Sigmoid colon (tissue), 7 donors: Measurements from ENCODE around the gene MYRFL. TPM values are rescaled to one million over a fixed set of nuclear protein-coding genes. Genes with fewer than 3 reads are reported as not detected.
"Not testable (repeated sequence)": the region's sequence is repeated elsewhere in the genome, so short reads cannot be mapped to it uniquely, and the experiment has no call there.

Experiments
- DNase-seq: peaks from one replicate; pipeline ENCODE4 v3.0.0-alpha.2; 2019
- H3K27ac ChIP-seq, 4 donors: fragments of 200-600 bp; sonication (generic); one replicate each; pipeline ENCODE4 v1.5.1; 2016 to 2019; ENCODE audit warnings: mild to moderate bottlenecking in 1 of 4
- H3K27me3 ChIP-seq, 3 donors: fragments of 200-600 bp; sonication (generic); one replicate each; pipeline ENCODE4 v1.5.1; 2019; ENCODE audit warnings: mild to moderate bottlenecking in 1 of 3
- H3K36me3 ChIP-seq, 4 donors: fragments of 200-600 bp; sonication (generic); one replicate each; pipeline ENCODE4 v1.5.1; 2016 to 2019
- H3K4me1 ChIP-seq, 4 donors: fragments of 200-600 bp; sonication (generic); one replicate each; pipeline ENCODE4 v1.5.1; 2017 to 2019
- H3K4me3 ChIP-seq, 4 donors: fragments of 200-600 bp; sonication (generic); one replicate each; pipeline ENCODE4 v1.5.1; 2017 to 2019; ENCODE audit warnings: mild to moderate bottlenecking in 2 of 4, moderate library complexity in 1 of 4
- H3K9me3 ChIP-seq, 4 donors: fragments of 200-600 bp in 3 of 4; sonication (generic) in 3 of 4; one replicate each; pipeline versions ENCODE4 v1.5.1 to v1.6.1; 2013 to 2019
- CTCF ChIP-seq, 4 experiments: fragments of 450-650 bp in 3 of 4; fragments of 200-600 bp in 1 of 4; IDR thresholded peaks; one replicate each; pipeline ENCODE4 v1.5.1; 2016 to 2019; ENCODE audit warnings: antibody characterized with exemption in 4 of 4, mild to moderate bottlenecking in 3 of 4, moderate library complexity in 2 of 4
- EP300 ChIP-seq, 4 donors: sonication (generic); formaldehyde crosslinking; IDR thresholded peaks; one replicate each; pipeline ENCODE4 v1.6.1; 2017; ENCODE audit warnings: antibody characterized with exemption in 4 of 4
- POLR2A ChIP-seq, 2 donors: fragments of 450-650 bp; IDR thresholded peaks; one replicate each; pipeline ENCODE4 v1.6.1; 2016; ENCODE audit warnings: antibody characterized with exemption in 2 of 2, mild to moderate bottlenecking in 2 of 2, moderate library complexity in 2 of 2
- POLR2AphosphoS5 ChIP-seq, 4 donors: sonication (generic); formaldehyde crosslinking; IDR thresholded peaks; one replicate each; pipeline ENCODE4 v1.6.1; 2017; ENCODE audit warnings: antibody characterized with exemption in 4 of 4
- WGBS, 2 donors: extraction: QIAGEN DNeasy Blood & Tissue Kit; methylation state at CpG; one replicate each; pipeline ENCODE4 v1.1.7; 2013; 5-methylcytosine and 5-hydroxymethylcytosine counted together
- intact Hi-C: fragments of 100-400 bp; cut with DNase I; formaldehyde crosslinking; loops from one replicate; pipeline ENCODE4 v1.15.1; 2023
- polyA plus RNA-seq, 3 donors: library from polyadenylated mRNA; stranded (reverse); fragments of 200-250 nt; gene quantifications; one replicate each; pipeline ENCODE4 v1.2.3, GENCODE V29; 2013
- total RNA-seq, 4 donors: library from RNA; depleted of rRNA; stranded (reverse); fragments of >200 nt; gene quantifications; one replicate each; pipeline ENCODE4 v1.1.0, GENCODE V29; 2016
- donor health status: healthy with polysubstance abuse.
- donor health status: Bipolar disorder and iron deficiency.
- donor health status: healthy.

Gene MYRFL
- total RNA-seq (not detected), polyA plus RNA-seq (under 1 TPM in 1 of 3 donors, not detected in 2; 0.48 TPM)

DNA sequence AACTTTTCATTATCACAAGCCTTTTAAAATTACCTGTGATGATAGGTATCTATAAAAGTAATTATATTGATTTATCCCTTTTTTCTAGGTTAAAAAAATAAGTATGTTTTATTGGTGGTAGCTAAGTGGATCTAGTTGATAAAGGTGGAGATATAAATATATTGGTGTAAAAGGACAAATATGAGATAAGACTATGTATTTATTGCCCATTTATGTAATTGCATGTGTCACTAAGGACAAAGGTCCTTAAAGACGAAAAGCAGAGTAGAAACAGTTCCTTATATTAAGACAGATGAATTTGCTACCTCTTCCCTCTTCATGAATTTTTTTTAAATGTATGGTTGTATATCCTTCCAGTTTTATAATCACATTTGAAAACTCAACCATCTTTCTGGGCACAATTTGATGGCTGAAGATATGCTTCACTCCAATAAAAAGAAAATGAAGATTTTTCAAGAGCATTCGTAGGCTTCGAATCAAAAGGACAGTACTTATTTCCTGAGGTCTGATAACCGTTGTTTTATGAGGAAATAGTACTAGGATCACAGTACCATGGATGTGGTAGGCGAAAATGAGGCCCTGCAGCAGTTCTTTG lies at the start of gene MYRFL:
MYRFL (plus strand) TSS at position 262 of the 595 bp plus-strand sequence; CDS start at position 553, 291 bp downstream.
- H3K9me3 ChIP-seq, result no peaks in the 10 kb centered on the region
- TF ChIP-seq POLR2A (IDR thresholded peaks at IDR 0.05), result no peak
- no peak within 1 kb of the TSS for H3K4me3 ChIP-seq
- no peak for DNase-seq
- 50 to 77% methylated on average over 5 of the region's 5 CpGs for WGBS, 2 donors
- H3K36me3 ChIP-seq, result no peaks in the 10 kb centered on the region
- H3K27ac ChIP-seq, result no peak within 1 kb of the TSS
- intact Hi-C loops, result no loop called here
- H3K27me3 ChIP-seq, result no peaks in the 10 kb centered on the region
- H3K4me1 ChIP-seq, result no peaks in the 10 kb centered on the region

- H3K9me3 ChIP-seq, result no peaks in the 10 kb centered on the region
- intact Hi-C loops, result no loop called here
- H3K4me3 ChIP-seq, result no peak overlapping the region
These were observed 45.1 kb upstream of the MYRFL start for GRCh38 chr12:69779928-69780327.

DNA sequence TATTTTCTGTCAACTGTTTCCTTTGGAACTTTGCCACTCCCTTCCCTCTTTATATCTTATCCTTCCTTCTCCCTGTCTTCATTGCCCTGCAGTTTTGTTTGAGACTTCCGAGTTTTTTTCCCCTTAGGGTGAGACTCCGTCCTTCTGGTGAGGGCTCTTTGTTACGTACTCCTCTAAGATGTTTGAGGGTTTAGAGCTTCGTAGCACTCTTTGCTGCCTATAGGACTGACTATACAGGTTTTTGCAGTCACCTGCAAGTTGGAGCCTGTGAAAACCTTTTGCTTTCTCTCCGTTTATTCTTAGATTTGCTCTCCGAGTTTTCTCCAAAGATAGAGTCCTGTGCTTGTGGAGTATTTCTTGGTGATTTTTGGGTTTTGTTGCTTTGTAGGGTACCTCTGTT lies 41.7 kb upstream of the MYRFL start:
- Histone ChIP-seq H3K4me3 (no peak overlapping the region), H3K27ac (no peak overlapping the region), H3K36me3 (peaks cover 0 to 5% (median 0%) of the 10 kb centered on the region in 4 donors), H3K9me3 (no peaks in the 10 kb centered on the region), H3K4me1 (no peaks in the 10 kb centered on the region), H3K27me3 (no peaks in the 10 kb centered on the region)
- intact Hi-C loops, result no loop called here
- 94 to 96% methylated on average over 6 of the region's 6 CpGs for WGBS, 2 donors
- TF ChIP-seq POLR2A (IDR thresholded peaks at IDR 0.05), result no peak
- TF ChIP-seq EP300 (IDR thresholded peaks at IDR 0.05), result no peak
- no peak for TF ChIP-seq POLR2AphosphoS5 (IDR thresholded peaks at IDR 0.05)
- no peak for TF ChIP-seq CTCF (IDR thresholded peaks at IDR 0.05)
- DNase-seq, result no peak

More at GRCh38 chr12:69779928-69780327, 45.1 kb upstream of the MYRFL start:
- DNase-seq, result no peak
- H3K36me3 ChIP-seq, result no peaks in the 10 kb centered on the region
- TF ChIP-seq CTCF (IDR thresholded peaks at IDR 0.05) (no peak), POLR2AphosphoS5 (IDR thresholded peaks at IDR 0.05) (no peak), POLR2A (IDR thresholded peaks at IDR 0.05) (no peak), EP300 (IDR thresholded peaks at IDR 0.05) (no peak)
- H3K27ac ChIP-seq, result no peak overlapping the region
- 80 to 91% methylated on average over 7 of the region's 7 CpGs for WGBS, 2 donors
- H3K4me1 ChIP-seq, result no peaks in the 10 kb centered on the region
- no peaks in the 10 kb centered on the region for H3K27me3 ChIP-seq

- H3K36me3 ChIP-seq, result peaks cover 0 to 5% (median 0%) of the 10 kb centered on the region in 4 donors
- TF ChIP-seq POLR2AphosphoS5 (IDR thresholded peaks at IDR 0.05) (no peak), CTCF (IDR thresholded peaks at IDR 0.05) (no peak), EP300 (IDR thresholded peaks at IDR 0.05) (no peak), POLR2A (IDR thresholded peaks at IDR 0.05) (no peak)
- DNase-seq, result no peak
These were observed 35.7 kb upstream of the MYRFL start for GRCh38 chr12:69789351-69789750.

GRCh38 chr12:69792533-69792932 lies 32.5 kb upstream of the MYRFL start:
- no peak overlapping the region for H3K27ac ChIP-seq
- 96 to 98% methylated on average over 2 of the region's 2 CpGs for WGBS, 2 donors
- peaks cover 0 to 10% (median 0%) of the 10 kb centered on the region in 4 donors for H3K36me3 ChIP-seq
- H3K27me3 ChIP-seq, result no peaks in the 10 kb centered on the region
- intact Hi-C loops, result no loop called here
- peaks cover 0 to 8% (median 2%) of the 10 kb centered on the region in 4 donors for H3K9me3 ChIP-seq
- no peaks in the 10 kb centered on the region for H3K4me1 ChIP-seq
- no peak overlapping the region for H3K4me3 ChIP-seq
- no peak for TF ChIP-seq EP300 (IDR thresholded peaks at IDR 0.05)
- no peak for TF ChIP-seq POLR2AphosphoS5 (IDR thresholded peaks at IDR 0.05)
- no peak for TF ChIP-seq POLR2A (IDR thresholded peaks at IDR 0.05)
- DNase-seq, result no peak

More at GRCh38 chr12:69789351-69789750, 35.7 kb upstream of the MYRFL start:
- Histone ChIP-seq H3K4me1 (no peaks in the 10 kb centered on the region), H3K27me3 (no peaks in the 10 kb centered on the region), H3K4me3 (no peak overlapping the region), H3K27ac (no peak overlapping the region), H3K9me3 (peaks cover 0 to 8% (median 2%) of the 10 kb centered on the region in 4 donors)
- intact Hi-C loops, result no loop called here

- H3K9me3 ChIP-seq, H3K4me1 ChIP-seq, H3K27me3 ChIP-seq, H3K27ac ChIP-seq, H3K36me3 ChIP-seq, H3K4me3 ChIP-seq, intact Hi-C loops, DNase-seq: not testable (repeated sequence)
- WGBS, 2 donors, result 96 to 97% methylated on average over 62 of the region's 62 CpGs
These were observed 17.7 kb upstream of the MYRFL start for GRCh38 chr12:69807101-69807897.
